Esophagus squamous epithelium (tissue), 5 donors: ENCODE measurements around the gene BORCS8. TPM values are rescaled to one million over a fixed set of nuclear protein-coding genes. Genes with fewer than 3 reads are reported as not detected.
"Not testable (repeated sequence)": the region's sequence is repeated elsewhere in the genome, so short reads cannot be mapped to it uniquely, and the experiment has no call there.

Experiments
- DNase-seq: peaks from one replicate; lab custom pipeline; 2025; lab: John Stamatoyannopoulos, UW
- H3K27ac ChIP-seq, 4 donors: fragments of 200-600 bp; sonication (generic); one replicate each; pipeline ENCODE4 v1.5.1; 2016 to 2019; ENCODE audit warnings: mild to moderate bottlenecking in 1 of 4
- H3K27me3 ChIP-seq, 4 donors: fragments of 200-600 bp; sonication (generic); 1 replicate in 3 of 4; 2 replicates in 1 of 4; pipeline versions ENCODE4 v1.5.1 to v1.6.0; 2017 to 2021; ENCODE audit warnings: antibody characterized with exemption in 1 of 4
- H3K36me3 ChIP-seq, 3 donors: fragments of 200-600 bp; sonication (generic); one replicate each; pipeline ENCODE4 v1.5.1; 2016 to 2019
- H3K4me1 ChIP-seq, 3 donors: fragments of 200-600 bp; sonication (generic); one replicate each; pipeline ENCODE4 v1.5.1; 2017 to 2019
- H3K4me3 ChIP-seq, 4 donors: fragments of 200-600 bp; sonication (generic); 1 replicate in 3 of 4; 2 replicates in 1 of 4; pipeline ENCODE4 v1.5.1; 2016 to 2019; ENCODE audit warnings: mild to moderate bottlenecking in 2 of 4, moderate library complexity in 1 of 4
- H3K9me3 ChIP-seq, 3 donors: fragments of 200-600 bp; sonication (generic); one replicate each; pipeline ENCODE4 v1.5.1; 2016 to 2019
- CTCF ChIP-seq, 6 experiments: fragments of 450-650 bp in 4 of 6; fragments of 200-600 bp in 2 of 6; sonication (generic) in 2 of 6; IDR thresholded peaks; one replicate each; pipeline ENCODE4 v1.5.1; 2016 to 2019; ENCODE audit warnings: antibody characterized with exemption in 6 of 6, mild to moderate bottlenecking in 4 of 6, moderate library complexity in 4 of 6
- POLR2A ChIP-seq, 4 donors: fragments of 450-650 bp; IDR thresholded peaks; one replicate each; pipeline ENCODE4 v1.6.1; 2017; ENCODE audit warnings: antibody characterized with exemption in 4 of 4, mild to moderate bottlenecking in 4 of 4, moderate library complexity in 3 of 4
- WGBS, 2 donors: methylation state at CpG; one replicate each; pipeline ENCODE4 v1.1.5; 2018; 5-methylcytosine and 5-hydroxymethylcytosine counted together
- intact Hi-C: fragments of 100-400 bp; cut with DNase I; formaldehyde crosslinking; loops from one replicate; pipeline ENCODE4 v1.15.0; 2022
- total RNA-seq, 4 donors: library from RNA; depleted of rRNA; stranded (reverse); fragments of >200 nt; gene quantifications; one replicate each; pipeline ENCODE4 v1.1.0, GENCODE V29; 2016
- donor health status: DM: yes; HTN: yes; CAD: no.

The BORCS8 gene
- total RNA-seq, 4 donors from 2014 or later, result 8.8 to 15.4 (median 10.9) TPM

GRCh38 chr19:19154768-19155494, 37.0 kb downstream of the BORCS8 start:
- TF ChIP-seq POLR2A (IDR thresholded peaks at IDR 0.05) (no peak), CTCF (IDR thresholded peaks at IDR 0.05) (no peak)
- intact Hi-C loops, result no loop called here
- H3K4me3 ChIP-seq, result no peak overlapping the region
- no peaks in the 10 kb centered on the region for H3K4me1 ChIP-seq
- no peaks in the 10 kb centered on the region for H3K9me3 ChIP-seq
- no peak overlapping the region for H3K27ac ChIP-seq
- DNase-seq, result no peak
- 81 to 91% methylated on average over 4 to 6 of the region's 6 CpGs for WGBS, 2 donors
- no peaks in the 10 kb centered on the region for H3K27me3 ChIP-seq
- H3K36me3 ChIP-seq, result peaks cover 0 to 15% (median 0%) of the 10 kb centered on the region in 3 donors

GRCh38 chr19:19152668-19153384, 39.1 kb downstream of the BORCS8 start:
- H3K27me3 ChIP-seq, result no peaks in the 10 kb centered on the region
- WGBS, 2 donors, result 73 to 75% methylated on average over 4 to 10 of the region's 13 CpGs
- no peak overlapping the region for H3K4me3 ChIP-seq
- no peaks in the 10 kb centered on the region for H3K4me1 ChIP-seq
- DNase-seq, result no peak
- intact Hi-C loops, result no loop called here
- H3K36me3 ChIP-seq, result peaks cover 0 to 34% (median 0%) of the 10 kb centered on the region in 3 donors
- no peak overlapping the region for H3K27ac ChIP-seq
- TF ChIP-seq CTCF (IDR thresholded peaks at IDR 0.05) (no peak), POLR2A (IDR thresholded peaks at IDR 0.05) (no peak)
- H3K9me3 ChIP-seq, result no peaks in the 10 kb centered on the region

- H3K27ac ChIP-seq, result no peak overlapping the region
- no peak for DNase-seq
- 64 to 87% methylated on average over 3 to 4 of the region's 11 CpGs for WGBS, 2 donors
- no peak overlapping the region for H3K4me3 ChIP-seq
- intact Hi-C loops, result no loop called here
- H3K27me3 ChIP-seq, result no peaks in the 10 kb centered on the region
- H3K36me3 ChIP-seq, result peaks cover 0 to 41% (median 3%) of the 10 kb centered on the region in 3 donors
- H3K4me1 ChIP-seq, result no peaks in the 10 kb centered on the region
- TF ChIP-seq CTCF (IDR thresholded peaks at IDR 0.05), result no peak
- no peak for TF ChIP-seq POLR2A (IDR thresholded peaks at IDR 0.05)
- no peaks in the 10 kb centered on the region for H3K9me3 ChIP-seq
Measured at GRCh38 chr19:19151418-19151817, 40.5 kb downstream of the BORCS8 start.

GRCh38 chr19:19149435-19149834, 42.5 kb downstream of the BORCS8 start:
- Histone ChIP-seq H3K36me3 (peaks cover 0 to 35% (median 3%) of the 10 kb centered on the region in 3 donors), H3K4me1 (peaks cover 0 to 10% (median 0%) of the 10 kb centered on the region in 3 donors), H3K27ac (no peak overlapping the region), H3K9me3 (no peaks in the 10 kb centered on the region), H3K27me3 (no peaks in the 10 kb centered on the region), H3K4me3 (no peak overlapping the region)
- no peak for DNase-seq
- 67 to 81% methylated on average over 2 of the region's 2 CpGs for WGBS, 2 donors
- intact Hi-C loops, result no loop called here
- TF ChIP-seq POLR2A (IDR thresholded peaks at IDR 0.05) (no peak), CTCF (IDR thresholded peaks at IDR 0.05) (no peak)

GRCh38 chr19:19148504-19148903, 43.4 kb downstream of the BORCS8 start:
- intact Hi-C loops, H3K27me3 ChIP-seq, DNase-seq, H3K27ac ChIP-seq, H3K4me1 ChIP-seq, H3K4me3 ChIP-seq, H3K9me3 ChIP-seq: not testable (repeated sequence)
- peaks cover 0 to 35% (median 3%) of the 10 kb centered on the region in 3 donors for H3K36me3 ChIP-seq
- WGBS, 2 donors, result 96 to 97% methylated on average over 8 of the region's 8 CpGs
